Prostate gland (tissue), 2 donors: ENCODE measurements around the gene SGSM1.

Source experiments
- POLR2A ChIP-seq: fragments of 450-650 bp; IDR thresholded peaks from one replicate; pipeline ENCODE4 v1.6.1; 2016; ENCODE audit warnings: antibody characterized with exemption, mild to moderate bottlenecking
- POLR2AphosphoS5 ChIP-seq: sonication (generic); formaldehyde crosslinking; IDR thresholded peaks from one replicate; pipeline ENCODE4 v1.6.1; 2017; ENCODE audit warnings: antibody characterized with exemption
- TF ChIP-seq, protein P1 (sequence below), 4 experiments: fragments of 200-600 bp in 2 of 4; fragments of 450-650 bp in 2 of 4; sonication (generic) in 2 of 4; IDR thresholded peaks; 1 replicate in 3 of 4; 2 replicates in 1 of 4; pipeline ENCODE4 v1.5.1; 2016 to 2019; ENCODE audit warnings: antibody characterized with exemption in 4 of 4, mild to moderate bottlenecking in 2 of 4, moderate library complexity in 2 of 4

DNA sequence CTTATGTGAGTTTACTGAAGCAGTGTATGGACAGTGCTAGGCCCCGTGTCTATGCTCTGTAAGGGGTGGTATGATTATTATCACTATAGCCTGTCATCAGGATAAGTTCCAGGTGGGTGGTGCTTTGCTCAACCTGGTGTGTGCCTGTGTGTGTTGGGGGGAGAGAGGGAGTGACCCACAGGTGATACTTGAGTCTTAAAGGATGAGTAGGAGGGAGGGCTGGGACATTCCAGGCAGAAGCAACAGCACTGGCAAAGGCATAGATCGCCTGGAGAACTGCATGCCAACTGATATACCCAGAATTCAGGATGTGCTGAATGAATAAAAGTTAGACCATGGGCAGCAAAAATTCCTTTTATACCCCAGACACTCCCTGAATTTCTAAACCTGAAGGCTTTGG is 151.0 kb downstream of the SGSM1 start:
- TF ChIP-seq, protein P1, sequence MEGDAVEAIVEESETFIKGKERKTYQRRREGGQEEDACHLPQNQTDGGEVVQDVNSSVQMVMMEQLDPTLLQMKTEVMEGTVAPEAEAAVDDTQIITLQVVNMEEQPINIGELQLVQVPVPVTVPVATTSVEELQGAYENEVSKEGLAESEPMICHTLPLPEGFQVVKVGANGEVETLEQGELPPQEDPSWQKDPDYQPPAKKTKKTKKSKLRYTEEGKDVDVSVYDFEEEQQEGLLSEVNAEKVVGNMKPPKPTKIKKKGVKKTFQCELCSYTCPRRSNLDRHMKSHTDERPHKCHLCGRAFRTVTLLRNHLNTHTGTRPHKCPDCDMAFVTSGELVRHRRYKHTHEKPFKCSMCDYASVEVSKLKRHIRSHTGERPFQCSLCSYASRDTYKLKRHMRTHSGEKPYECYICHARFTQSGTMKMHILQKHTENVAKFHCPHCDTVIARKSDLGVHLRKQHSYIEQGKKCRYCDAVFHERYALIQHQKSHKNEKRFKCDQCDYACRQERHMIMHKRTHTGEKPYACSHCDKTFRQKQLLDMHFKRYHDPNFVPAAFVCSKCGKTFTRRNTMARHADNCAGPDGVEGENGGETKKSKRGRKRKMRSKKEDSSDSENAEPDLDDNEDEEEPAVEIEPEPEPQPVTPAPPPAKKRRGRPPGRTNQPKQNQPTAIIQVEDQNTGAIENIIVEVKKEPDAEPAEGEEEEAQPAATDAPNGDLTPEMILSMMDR (IDR thresholded peaks at IDR 0.05): no peak
- TF ChIP-seq POLR2A (no peak), POLR2AphosphoS5 (no peak)
